ENCODE measurements around the gene FBXO11. TPM values are rescaled to one million over a fixed set of nuclear protein-coding genes. Genes with fewer than 3 reads are reported as not detected.
"Not testable (repeated sequence)": the region's sequence is repeated elsewhere in the genome, so short reads cannot be mapped to it uniquely, and the experiment has no call there.

FBXO11 gene
- total RNA-seq, 1 experiment from 2014 or later, result 9.1 TPM

- in situ Hi-C loops (cut with HindIII; ENCODE audit: low pct_unique_long_range_greater_than_20kb, low sequenced_read_pairs), result no loop called here
Observed at GRCh38 chr2:47900857-47901256, 5.4 kb downstream of the FBXO11 start.

GRCh38 chr2:47899915-47900816 is 6.1 kb downstream of the FBXO11 start:
- in situ Hi-C loops (cut with HindIII; ENCODE audit: low pct_unique_long_range_greater_than_20kb, low sequenced_read_pairs), result no loop called here
- no peak for DNase-seq (ENCODE audit: low read depth)

More at GRCh38 chr2:47900857-47901256, 5.4 kb downstream of the FBXO11 start:
- DNase-seq (ENCODE audit: low read depth), result no peak

GRCh38 chr2:47897883-47898731 is 8.2 kb downstream of the FBXO11 start:
- no peak for DNase-seq (ENCODE audit: low read depth)
- in situ Hi-C loops (cut with HindIII; ENCODE audit: low pct_unique_long_range_greater_than_20kb, low sequenced_read_pairs), result no loop called here

GRCh38 chr2:47897191-47897882 is 9.0 kb downstream of the FBXO11 start:
- in situ Hi-C loops (cut with HindIII; ENCODE audit: low pct_unique_long_range_greater_than_20kb, low sequenced_read_pairs), result not testable (repeated sequence)

GRCh38 chr2:47896450-47896968 is 9.8 kb downstream of the FBXO11 start:
- DNase-seq (ENCODE audit: low read depth), result no peak
- in situ Hi-C loops (cut with HindIII; ENCODE audit: low pct_unique_long_range_greater_than_20kb, low sequenced_read_pairs), result no loop called here

More at GRCh38 chr2:47897191-47897882, 9.0 kb downstream of the FBXO11 start:
- DNase-seq (ENCODE audit: low read depth), result not testable (repeated sequence)

GRCh38 chr2:47893771-47894170 is 12.5 kb downstream of the FBXO11 start:
- DNase-seq (ENCODE audit: low read depth), result no peak
- in situ Hi-C loops (cut with HindIII; ENCODE audit: low pct_unique_long_range_greater_than_20kb, low sequenced_read_pairs), result no loop called here

- in situ Hi-C loops (cut with HindIII; ENCODE audit: low pct_unique_long_range_greater_than_20kb, low sequenced_read_pairs), result no loop called here
- no peak for DNase-seq (ENCODE audit: low read depth)
Observed at GRCh38 chr2:47892338-47892730, 14.0 kb downstream of the FBXO11 start.

GRCh38 chr2:47891369-47892337 is 14.6 kb downstream of the FBXO11 start:
- no peak for DNase-seq (ENCODE audit: low read depth)

GRCh38 chr2:47890711-47891368 is 15.5 kb downstream of the FBXO11 start:
- no peak for DNase-seq (ENCODE audit: low read depth)
- in situ Hi-C loops (cut with HindIII; ENCODE audit: low pct_unique_long_range_greater_than_20kb, low sequenced_read_pairs), result no loop called here

More at GRCh38 chr2:47891369-47892337, 14.6 kb downstream of the FBXO11 start:
- in situ Hi-C loops (cut with HindIII; ENCODE audit: low pct_unique_long_range_greater_than_20kb, low sequenced_read_pairs), result no loop called here

- in situ Hi-C loops (cut with HindIII; ENCODE audit: low pct_unique_long_range_greater_than_20kb, low sequenced_read_pairs), result no loop called here
- DNase-seq (ENCODE audit: low read depth), result no peak
Observed at GRCh38 chr2:47888581-47889280, 17.6 kb downstream of the FBXO11 start.

GRCh38 chr2:47876912-47877311 is 29.4 kb downstream of the FBXO11 start:
- in situ Hi-C loops (cut with HindIII; ENCODE audit: low pct_unique_long_range_greater_than_20kb, low sequenced_read_pairs), result no loop called here
- no peak for DNase-seq (ENCODE audit: low read depth)

GRCh38 chr2:47872941-47873340 is 33.4 kb downstream of the FBXO11 start:
- no peak for DNase-seq (ENCODE audit: low read depth)
- in situ Hi-C loops (cut with HindIII; ENCODE audit: low pct_unique_long_range_greater_than_20kb, low sequenced_read_pairs), result no loop called here

GRCh38 chr2:47870641-47871540 is 35.4 kb downstream of the FBXO11 start:
- DNase-seq (ENCODE audit: low read depth), result no peak
- in situ Hi-C loops (cut with HindIII; ENCODE audit: low pct_unique_long_range_greater_than_20kb, low sequenced_read_pairs), result no loop called here

- DNase-seq (ENCODE audit: low read depth), result no peak
- in situ Hi-C loops (cut with HindIII; ENCODE audit: low pct_unique_long_range_greater_than_20kb, low sequenced_read_pairs), result no loop called here
Observed at GRCh38 chr2:47869859-47870595, 36.3 kb downstream of the FBXO11 start.

Measured in Caki2 (cell line).